Forelimb muscle (tissue), 1 donor: ENCODE results near the gene RRP1. TPM values are rescaled to one million over a fixed set of nuclear protein-coding genes. Genes with fewer than 3 reads are reported as not detected.

ENCODE experiments used
- DNase-seq: peaks from one replicate; pipeline ENCODE4 v3.0.0-alpha.2; 2013; ENCODE audit warnings: low read depth
- polyA plus RNA-seq: library from polyadenylated mRNA; unstranded; fragments of 120-200 nt; gene quantifications from one replicate; pipeline ENCODE4 v1.2.1, GENCODE V29; 2013; ENCODE audit not compliant: insufficient read length

The RRP1 gene
- polyA plus RNA-seq, 1 donor = 16.9 TPM

DNA sequence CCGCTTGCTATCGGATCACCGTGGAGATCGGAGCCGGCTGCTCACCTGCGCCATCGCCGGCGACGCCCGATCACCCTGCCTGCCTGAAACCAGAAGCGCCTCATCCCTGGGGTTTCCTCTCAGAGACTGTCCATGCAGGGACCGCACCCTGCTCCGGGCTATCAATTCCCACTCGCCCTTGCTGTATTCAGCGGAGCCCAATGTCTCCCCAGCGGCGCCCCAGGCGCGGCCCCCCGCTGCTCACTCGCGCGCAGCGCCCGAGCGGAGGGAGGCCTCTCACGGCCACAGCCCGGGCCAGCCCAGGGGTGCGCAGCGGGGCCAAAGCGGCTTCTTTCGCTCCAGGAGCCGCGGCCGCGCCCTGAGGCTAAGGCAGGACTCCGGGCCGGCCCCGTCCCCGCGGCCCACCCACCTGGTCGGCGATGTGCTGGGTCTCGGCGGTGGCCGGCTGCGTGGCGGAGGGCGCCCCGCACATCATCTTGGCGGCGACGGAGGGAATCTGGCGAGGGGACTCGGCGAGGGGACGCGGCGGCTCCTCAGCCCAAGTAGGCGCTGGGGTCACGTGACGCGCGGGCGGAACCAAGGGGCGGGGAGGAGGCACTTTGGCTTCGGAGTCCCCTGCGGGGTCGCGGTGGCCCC lies 13.5 kb upstream of the RRP1 start, which contains the start of gene CSTB:
TSS of gene CSTB (minus strand) at position 514 of the 636 bp plus-strand sequence. CDS start at position 475, 39 bp downstream.
- DNase-seq = no peak

DNA sequence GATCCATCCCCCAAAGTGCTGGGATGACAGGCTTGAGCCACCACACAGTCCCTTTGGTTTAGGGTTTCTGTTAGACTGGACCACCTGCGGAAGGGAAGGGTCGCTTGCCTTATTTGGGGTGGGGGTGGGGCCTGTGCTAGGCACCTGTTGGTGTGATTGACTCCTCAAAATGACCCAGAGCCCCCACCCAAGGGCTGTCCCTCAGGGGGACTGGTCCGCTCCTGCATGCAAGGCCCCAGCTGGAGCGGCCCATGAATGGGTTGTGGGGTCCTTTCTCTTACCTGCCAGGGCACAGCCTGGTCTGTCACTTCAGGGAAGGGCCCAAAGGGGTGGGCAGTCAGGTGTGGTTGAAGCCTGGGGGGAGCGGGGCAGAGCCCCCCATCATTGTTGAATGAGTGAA lies 11.4 kb upstream of the RRP1 start:
- no peak for DNase-seq

DNA sequence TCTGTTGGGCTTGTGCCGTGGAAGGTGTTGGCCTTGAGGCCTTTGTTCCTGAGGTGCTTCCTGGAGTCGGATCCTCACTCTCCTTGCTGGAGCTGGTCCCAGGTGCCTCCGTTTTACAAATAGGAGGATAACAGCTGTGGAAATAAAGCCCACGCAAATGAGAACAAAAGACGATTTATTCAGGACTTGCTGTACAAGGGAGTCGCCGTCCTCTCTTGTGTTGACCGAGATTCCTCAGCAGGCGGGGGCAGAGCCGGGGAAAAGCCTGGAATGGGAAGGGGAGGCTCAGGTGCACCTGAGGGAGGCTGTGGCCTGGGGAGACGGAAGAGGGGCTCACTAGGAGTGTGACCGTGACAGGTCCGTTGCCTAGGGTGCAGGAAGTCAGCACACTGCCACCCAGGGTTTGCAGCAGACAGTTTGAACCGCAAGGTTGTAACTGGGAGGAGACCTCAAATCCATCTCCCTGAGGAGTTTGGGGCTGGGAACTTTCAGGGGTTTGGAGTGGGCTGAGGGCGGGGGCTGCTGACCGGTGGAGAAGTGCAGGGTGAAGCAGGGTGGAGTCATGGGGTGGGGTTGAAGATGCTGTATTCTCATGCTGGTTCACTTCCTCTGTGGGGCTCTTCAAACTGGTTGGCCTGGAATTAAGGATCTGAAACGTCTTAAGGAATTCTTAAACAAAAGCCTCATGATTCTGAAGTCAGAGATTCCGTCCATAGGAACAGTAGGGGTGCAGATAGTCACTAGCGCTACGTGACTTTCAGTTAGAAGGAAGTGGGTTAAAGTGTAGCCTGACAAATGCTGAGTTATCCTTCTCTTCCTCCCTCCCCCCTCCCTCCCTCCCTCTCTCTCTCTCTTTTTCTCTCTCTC lies 10.7 kb upstream of the RRP1 start:
- no peak for DNase-seq

DNA sequence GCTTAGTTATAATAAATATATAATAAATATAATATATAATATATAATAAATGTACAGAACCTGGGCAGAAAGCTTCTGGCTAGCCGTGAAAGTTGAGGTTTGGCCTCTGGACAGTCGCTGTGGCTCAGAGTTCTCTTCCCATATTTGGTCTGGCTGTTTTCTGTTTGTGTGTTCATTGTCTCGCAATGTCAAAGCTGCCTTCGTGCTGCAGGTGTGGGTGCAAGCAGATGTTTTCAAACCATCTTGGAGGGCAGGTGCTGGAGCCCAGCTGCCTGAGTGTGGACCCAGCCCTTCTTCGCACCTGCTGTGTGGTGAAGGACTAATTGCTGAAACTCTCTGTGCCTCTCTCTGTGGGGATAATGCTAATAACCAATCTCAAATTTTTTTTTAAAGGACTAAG lies 9.7 kb upstream of the RRP1 start:
- no peak for DNase-seq

DNA sequence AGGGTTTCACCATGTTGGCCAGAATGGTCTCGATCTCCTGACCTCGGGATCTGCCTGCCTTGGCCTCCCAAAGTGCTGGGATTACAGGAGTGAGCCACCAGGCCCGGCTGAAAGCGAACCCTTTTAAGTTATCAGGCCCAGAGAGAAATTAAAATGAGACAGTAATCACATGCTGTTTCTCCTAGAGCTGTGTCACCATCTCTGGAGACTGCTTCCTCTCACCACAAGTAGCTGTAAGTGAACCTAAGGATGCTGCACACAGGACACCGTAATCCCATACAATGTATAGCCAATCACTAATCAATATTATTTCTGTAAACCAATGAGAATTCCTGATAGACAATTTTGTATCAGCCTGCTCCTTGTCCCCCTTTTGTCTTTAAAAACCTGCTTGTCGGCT lies 7.5 kb upstream of the RRP1 start:
- DNase-seq = no peak

DNA sequence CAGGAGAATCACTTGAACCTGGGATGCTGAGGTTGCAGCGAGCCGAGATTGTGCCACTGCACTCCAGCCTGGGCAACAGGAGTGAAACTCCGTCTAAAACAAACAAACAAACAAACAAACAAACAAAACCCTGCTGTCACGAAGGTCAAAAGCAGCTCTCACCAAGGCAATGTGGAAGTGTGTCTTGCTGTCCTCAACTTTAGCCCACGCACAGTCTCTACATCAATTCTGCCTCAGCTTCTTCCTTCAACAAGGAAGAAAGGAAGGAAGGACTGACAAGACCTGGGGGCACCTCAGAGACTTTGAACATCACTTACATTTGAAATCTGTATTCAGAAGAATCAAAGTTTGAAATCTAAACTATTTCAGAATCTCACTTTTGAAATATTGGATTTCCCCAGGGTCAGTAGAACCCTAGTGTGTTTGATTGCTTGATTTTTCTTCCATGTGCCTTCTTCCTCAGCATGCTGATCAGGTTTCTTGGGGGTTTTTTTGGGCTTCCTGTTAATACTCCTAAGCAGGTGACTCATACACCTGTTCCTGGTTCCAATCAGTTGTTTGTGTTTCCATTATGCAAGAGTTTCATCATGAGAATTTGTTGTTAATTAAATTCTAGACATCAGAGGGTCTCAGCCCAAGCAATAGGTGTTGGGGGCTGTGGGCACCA lies 6.8 kb upstream of the RRP1 start:
- no peak for DNase-seq

DNA sequence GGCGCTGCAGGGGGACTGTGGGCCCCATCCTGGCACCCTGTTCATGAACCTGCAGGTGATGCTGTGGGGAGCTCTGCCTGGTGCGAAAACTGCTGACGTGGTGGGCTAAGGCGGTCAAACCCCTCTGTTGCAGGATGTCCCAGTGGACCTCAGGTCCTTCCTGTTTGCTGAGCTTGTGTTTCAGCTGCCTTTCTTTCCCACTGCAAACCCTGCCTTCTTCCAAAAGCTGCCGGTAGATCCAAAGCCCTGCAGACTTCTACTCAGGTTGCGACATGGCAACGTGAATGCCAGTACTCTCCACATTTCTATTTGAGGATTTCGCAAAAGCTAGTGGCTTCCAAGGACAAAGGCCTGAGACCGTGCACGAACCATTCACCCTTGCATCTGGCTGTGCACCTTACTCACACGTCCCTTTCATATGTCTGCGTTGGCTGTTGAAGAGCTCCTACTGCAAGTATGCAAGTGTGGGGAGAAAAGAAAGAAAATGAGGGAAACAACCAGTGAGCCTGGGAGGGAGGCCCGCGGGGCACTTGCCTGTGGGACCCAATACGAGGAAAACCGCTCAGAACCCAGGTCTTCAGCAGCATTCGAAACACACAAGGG lies 6.2 kb upstream of the RRP1 start:
- DNase-seq = no peak

DNA sequence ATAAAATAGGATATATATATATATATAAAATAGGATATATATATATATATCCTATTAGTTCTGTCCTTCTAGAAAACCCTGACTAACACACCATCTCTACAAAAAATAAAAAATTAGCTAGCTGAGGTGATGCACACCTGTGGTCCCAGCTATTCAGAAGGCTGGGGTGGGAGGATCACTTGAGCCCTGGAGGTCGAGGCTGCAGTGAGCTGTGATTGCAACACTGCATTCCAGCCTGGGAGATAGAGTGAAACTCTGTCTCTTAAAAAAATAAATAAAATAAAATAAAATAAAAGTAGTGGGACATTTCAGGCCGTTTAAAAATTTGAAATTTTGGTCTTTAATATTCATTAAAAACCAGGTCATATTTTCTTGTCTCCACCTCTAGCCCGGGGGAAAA lies 4.2 kb upstream of the RRP1 start:
- DNase-seq = no peak

DNA sequence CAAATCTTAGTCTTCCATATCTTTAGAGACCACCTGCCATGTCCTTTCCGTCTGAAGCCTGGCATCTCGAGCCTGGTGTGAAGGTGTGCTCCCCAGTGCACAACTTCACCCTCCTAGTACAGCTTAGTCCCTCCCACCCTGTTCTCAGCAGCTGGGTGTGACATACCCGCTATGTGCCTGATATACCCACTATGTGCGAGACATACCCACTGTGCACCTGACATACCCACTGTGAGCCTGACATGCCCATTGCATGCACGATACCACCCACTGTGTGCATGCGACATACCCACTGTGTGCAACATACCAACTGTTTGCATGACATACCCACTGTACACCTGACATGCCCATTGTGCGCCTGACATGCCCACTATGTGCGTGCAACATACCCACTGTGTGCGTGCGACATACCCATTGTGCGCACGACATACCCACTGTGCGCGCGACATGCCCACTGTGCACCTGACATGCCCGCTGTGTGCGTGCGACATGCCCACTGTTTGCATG lies 3.0 kb upstream of the RRP1 start:
- DNase-seq = no peak

DNA sequence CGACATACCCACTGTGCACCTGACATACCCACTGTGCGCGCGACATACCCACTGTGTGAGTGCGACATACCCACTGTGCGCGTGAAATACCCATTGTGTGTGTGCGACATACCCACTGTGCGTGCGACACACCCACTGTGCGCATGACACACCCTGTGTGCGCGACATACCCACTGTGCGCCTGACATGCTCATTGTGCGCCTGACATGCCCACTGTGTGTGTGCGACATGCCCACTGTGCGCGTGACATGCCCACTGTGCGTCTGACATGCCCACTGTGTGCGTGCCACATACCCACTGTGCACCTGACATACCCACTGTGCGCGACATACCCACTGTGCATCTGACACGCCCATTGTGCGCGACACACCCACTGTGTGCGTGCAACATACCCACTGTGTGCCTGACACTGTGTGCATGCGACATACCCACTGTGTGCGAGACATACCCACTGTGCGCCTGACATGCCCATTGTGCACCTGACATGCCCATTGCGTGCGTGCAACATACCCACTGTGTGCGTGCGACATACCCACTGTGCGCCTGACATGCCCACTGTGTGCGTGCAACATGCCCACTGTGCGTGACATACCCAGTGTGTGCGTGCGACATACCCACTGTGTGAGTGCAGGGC lies 2.5 kb upstream of the RRP1 start:
- no peak for DNase-seq

DNA sequence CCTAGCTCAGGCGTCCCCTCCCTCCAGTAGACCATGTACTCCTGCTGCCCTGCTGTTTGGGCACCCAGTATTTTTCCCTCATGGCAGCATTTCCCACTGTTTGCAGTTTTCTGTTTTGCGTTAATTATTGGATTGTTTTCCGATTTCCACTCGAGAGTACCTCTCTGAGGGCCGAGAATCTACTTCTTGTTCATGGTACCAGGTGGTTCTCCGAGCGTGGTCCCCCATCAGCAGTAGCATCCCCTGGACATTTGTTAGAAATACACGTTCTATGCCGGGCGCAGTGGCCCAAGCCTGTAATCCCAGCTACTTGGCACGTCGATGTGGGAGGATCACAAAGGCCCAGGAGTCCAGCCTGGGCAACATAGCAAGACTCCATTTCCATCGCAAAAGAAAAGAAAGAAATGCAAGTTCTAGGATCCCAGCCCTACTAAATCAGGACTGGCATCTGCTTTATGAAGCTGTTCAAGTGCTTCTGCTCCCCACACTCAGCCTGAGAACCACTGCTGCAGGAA lies 690 bp downstream of the RRP1 start:
- no peak for DNase-seq

DNA sequence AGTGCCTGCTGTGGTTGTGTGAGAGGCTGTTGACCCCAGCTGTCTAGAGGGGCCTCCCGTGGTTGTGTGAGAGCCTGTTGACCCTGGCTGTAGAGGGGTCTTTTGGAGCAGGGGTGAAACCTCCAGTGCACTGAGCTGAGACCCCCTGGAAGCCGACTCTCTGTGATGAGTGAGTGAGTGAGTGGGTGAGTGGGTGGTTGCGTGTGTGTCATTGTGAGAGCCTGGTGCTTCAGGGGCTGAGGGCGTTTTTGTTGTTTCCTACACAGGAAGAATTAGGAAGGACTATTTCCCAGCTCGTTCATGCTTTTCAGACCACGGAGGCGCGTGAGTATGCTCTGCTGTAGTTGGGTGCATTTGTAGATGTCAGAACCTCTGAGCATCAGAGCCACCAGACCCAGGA lies 3.0 kb downstream of the RRP1 start:
- DNase-seq = no peak

DNA sequence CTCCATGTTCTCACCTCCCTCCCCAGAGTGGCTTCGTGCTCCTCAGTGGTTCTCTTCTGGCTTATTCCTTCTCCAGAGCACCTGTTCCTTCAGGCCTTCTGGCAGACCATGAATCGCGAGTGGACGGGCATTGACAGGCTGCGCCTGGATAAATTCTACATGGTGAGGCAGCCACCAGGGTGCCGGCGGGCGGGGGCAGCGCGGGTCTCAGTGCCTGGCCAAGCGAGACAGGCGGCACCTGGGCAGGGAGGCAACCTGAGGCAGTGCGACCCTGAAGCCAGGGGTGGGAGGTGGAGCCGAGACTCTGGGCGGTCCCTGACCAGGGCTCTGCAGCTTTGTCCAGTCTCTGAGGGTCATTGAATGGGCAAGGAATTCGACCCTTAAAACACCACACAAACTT lies 3.9 kb downstream of the RRP1 start:
- no peak for DNase-seq

DNA sequence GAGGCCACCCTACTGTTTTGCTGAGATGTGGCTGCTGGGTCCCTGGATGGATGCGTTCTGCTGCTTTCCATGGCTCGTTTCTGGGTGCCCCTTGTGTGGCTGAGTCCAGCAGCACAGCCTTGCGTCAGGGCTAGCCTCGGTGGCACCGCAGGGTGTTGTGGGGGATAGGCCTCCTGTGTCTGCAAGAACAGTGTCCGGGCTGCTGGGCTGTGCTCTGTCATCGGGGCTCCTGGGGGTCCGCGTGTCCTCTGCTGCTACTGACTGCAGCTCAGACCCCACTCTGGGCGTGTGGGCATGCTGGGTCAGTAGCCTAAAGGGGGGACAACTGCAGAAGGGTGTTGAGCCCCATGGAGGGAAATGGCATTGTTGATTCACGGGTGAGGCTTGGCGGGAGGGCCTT lies 4.9 kb downstream of the RRP1 start:
- no peak for DNase-seq

DNA sequence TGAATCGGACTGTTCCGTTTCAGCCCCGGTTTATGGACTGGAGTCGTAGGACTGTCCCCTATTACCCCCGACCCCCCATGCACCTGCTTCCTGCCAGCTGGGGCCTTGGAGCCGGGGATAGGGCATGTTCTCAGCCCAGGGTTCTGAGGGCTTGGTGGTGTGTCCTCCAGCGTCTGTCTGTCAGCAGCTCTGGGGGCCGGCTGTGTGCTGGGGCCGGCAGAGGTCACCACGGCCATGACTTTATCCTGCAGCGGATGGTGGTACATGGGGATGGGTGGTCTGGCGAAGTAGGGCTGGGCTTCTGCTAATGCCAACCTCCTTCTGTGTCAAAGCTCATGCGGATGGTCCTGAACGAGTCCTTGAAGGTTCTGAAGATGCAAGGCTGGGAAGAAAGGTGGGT lies 5.5 kb downstream of the RRP1 start:
- DNase-seq = no peak

DNA sequence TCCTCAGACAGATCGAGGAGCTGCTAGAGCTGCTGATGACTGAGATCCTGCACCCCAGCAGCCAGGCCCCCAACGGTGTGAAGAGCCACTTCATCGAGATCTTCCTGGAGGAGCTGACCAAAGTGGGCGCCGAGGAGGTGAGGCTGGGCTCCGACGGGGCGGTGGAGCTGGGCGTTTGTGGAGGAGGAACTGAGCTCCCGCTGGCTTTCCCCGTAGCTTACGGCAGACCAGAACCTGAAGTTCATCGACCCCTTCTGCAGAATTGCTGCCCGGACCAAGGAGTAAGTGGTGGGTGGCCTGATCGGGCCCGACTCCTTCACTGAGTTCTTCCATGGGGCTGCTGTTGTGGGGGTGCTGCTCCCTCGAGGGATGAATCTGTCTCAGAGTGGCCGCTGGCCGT lies 8.0 kb downstream of the RRP1 start:
- DNase-seq = no peak

DNA sequence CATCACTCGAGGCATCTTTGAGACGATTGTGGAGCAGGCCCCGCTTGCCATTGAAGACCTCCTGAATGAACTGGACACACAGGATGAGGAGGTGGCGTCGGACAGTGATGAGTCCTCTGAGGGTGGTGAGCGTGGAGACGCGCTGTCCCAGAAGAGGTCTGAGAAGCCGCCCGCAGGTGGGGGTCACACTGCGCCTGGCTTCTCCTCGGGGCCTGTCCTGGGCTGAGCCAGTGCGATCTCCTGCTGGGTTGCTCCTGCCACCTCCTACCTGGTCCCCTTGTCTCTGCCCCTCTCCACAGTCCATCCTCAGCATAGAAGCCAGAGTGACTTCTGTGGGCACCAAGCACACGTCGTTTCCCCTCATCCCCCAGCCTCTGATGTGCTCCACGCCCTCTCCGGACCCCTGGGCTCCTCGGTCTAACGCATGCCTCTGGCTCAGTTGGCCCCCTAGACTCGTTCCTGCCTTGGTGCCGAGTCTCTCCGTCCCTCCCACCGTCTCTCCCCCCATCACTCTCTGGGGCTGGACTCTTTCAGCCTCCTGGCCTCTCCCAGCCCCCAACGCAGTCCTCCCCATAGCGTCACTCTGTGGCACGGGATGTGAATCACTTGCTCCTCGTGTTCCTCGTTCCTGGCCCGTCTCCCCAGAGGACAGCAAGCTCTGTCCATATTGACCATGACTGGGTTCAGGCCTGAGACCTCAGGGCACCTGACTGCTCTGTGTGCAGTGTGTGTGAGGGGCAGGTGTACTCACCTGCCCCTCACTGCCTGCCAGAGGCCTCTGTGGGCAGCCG lies 8.7 kb downstream of the RRP1 start:
- no peak for DNase-seq

DNA sequence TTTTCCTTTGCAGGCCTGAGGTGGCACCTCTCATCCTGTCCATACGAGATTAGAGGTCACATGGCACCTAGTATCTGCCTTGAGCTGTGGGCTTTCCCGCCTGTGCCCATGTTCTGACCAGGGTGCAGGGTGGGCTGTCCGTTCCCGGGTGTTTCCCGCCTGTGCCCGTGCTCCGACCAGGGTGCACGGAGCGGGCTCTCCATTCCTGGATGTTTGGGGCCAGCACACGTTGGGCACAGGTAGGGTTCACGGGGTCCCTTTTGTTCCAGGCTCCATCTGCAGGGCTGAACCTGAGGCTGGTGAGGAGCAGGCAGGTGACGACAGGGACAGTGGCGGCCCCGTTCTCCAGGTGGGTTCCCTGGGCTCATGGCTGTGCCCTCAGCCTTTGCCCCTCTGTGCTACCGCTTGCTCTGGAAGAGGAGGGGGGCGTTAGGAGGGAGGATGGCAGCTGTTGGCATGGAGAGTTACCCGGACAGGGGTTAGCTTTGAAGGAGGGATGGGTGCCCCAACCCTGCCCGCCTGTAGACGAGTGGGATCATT lies 10.0 kb downstream of the RRP1 start:
- DNase-seq = no peak

DNA sequence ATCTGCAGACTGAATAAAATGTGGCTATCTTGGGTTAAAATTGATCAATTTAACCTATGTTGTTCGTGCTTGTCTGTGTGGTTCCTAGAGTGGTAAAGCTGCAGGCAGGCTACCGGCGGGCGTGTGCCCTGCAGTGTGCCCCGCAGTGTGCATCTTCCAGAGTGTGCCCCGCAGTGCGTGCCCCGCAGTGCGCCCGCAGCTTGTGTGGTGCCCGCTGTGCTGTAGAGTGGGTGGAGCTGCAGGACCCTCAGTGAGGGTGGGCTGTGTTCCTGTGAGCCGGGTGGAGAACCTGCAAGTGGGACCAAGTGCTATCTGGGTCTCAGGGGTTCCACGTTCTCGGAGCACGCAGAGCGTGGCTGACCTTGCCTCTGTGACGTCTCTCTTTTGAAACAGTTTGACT lies 10.7 kb downstream of the RRP1 start:
- no peak for DNase-seq

DNA sequence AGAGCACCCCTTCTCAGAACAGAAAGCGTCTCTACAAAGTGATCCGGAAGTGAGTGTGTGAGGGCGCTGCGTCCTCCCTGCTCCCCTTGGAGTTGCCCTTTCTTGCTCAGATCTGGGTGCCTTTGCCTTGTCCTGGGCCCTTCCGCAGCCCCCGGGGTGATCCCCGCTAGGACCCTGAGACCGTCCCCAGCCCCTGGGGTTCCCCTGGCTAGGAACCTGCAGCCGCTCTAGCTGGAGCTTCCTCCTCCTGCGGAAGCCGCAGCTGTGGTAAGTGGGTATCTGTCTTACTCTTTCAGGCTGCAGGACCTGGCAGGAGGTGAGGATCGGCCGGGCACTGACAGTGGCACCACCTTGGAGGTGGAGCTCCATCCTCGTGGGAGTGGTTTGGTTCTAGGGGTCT lies 11.2 kb downstream of the RRP1 start:
- DNase-seq = no peak
